WTC11 (cell line): Measurements from ENCODE around the gene FAM135A.

Experiments
- CBFB ChIP-seq: sonication (generic); formaldehyde crosslinking; IDR thresholded peaks from 2 replicates; pipeline ENCODE4 v1.8.1; 2022; ENCODE audit warnings: mild to moderate bottlenecking, low read depth, missing genetic modification reagents
- CREB1 ChIP-seq: sonication (generic); formaldehyde crosslinking; IDR thresholded peaks from 2 replicates; pipeline ENCODE4 v1.8.0; 2023; ENCODE audit warnings: mild to moderate bottlenecking, missing genetic modification reagents
- ZNF121 ChIP-seq: sonication (generic); formaldehyde crosslinking; IDR thresholded peaks from 2 replicates; pipeline ENCODE4 v1.8.0; 2023; ENCODE audit warnings: missing genetic modification reagents
- TF ChIP-seq, protein P1 (sequence below): fragments of 200-600 bp; IDR thresholded peaks from 2 replicates; pipeline ENCODE4 v1.8.0; 2022; ENCODE audit warnings: antibody characterized with exemption
- TF ChIP-seq, protein P2 (sequence below): sonication (generic); formaldehyde crosslinking; IDR thresholded peaks from 2 replicates; pipeline ENCODE4 v1.8.0; 2023; ENCODE audit warnings: missing genetic modification reagents
- TF ChIP-seq, protein P3 (sequence below): sonication (generic); formaldehyde crosslinking; IDR thresholded peaks from 2 replicates; pipeline ENCODE4 v1.8.0; 2022; ENCODE audit warnings: missing genetic modification reagents
- TF ChIP-seq, protein P4 (sequence below): sonication (generic); formaldehyde crosslinking; IDR thresholded peaks from 2 replicates; pipeline ENCODE4 v1.8.1; 2023; ENCODE audit warnings: mild to moderate bottlenecking, missing genetic modification reagents, moderate library complexity
- TF ChIP-seq, protein P5 (sequence below): sonication (generic); formaldehyde crosslinking; conservative IDR thresholded peaks from 2 replicates; pipeline ENCODE4 v1.8.1; 2022; ENCODE audit warnings: mild to moderate bottlenecking, missing genetic modification reagents
- TF ChIP-seq, protein P6 (sequence below): fragments of 250-450 bp; sonication (Bioruptor Pico); IDR thresholded peaks from 2 replicates; pipeline ENCODE4 v2.1.2; 2022; ENCODE audit warnings: mild to moderate bottlenecking, moderate library complexity

DNA sequence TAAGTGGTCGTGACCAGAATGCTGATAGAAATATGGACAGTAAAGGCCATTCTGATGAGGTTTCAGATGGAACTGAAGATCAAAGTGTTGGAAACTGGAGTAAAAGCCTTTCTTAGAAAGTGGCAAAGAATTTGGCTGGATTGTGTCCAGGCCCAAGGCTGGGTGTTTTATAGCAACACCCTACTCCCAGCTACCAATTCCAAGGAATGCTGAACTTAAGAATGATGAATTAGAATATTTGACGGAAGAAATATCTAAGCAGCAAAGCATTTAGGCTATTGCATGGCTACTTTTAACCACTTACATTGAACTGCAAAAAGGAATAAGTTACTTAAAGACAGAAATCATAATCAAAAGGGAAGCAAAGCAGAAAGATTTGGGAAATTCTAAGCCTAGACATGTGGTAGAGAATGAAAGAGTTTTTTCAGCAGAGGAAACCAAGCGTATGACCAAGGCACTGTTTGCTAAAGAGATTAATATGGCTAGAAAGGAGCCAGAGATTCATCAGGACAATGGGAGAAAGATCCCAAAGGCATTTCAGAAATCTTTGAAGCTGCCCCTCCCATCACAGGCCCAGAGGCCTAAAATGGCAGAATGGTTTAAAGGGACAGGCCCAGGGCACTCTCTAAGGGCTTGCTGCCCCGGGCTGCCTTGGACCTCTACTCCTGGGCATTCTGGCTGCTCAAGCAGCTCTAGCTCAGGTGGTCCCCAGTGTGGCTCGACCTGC is 179.2 kb downstream of the FAM135A start:
- TF ChIP-seq ZNF121 (CRISPR knock-in tag) (no peak), CBFB (no peak), CREB1 (CRISPR knock-in tag) (no peak)
- TF ChIP-seq, protein P1, sequence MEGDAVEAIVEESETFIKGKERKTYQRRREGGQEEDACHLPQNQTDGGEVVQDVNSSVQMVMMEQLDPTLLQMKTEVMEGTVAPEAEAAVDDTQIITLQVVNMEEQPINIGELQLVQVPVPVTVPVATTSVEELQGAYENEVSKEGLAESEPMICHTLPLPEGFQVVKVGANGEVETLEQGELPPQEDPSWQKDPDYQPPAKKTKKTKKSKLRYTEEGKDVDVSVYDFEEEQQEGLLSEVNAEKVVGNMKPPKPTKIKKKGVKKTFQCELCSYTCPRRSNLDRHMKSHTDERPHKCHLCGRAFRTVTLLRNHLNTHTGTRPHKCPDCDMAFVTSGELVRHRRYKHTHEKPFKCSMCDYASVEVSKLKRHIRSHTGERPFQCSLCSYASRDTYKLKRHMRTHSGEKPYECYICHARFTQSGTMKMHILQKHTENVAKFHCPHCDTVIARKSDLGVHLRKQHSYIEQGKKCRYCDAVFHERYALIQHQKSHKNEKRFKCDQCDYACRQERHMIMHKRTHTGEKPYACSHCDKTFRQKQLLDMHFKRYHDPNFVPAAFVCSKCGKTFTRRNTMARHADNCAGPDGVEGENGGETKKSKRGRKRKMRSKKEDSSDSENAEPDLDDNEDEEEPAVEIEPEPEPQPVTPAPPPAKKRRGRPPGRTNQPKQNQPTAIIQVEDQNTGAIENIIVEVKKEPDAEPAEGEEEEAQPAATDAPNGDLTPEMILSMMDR, result no peak
- TF ChIP-seq, protein P2, sequence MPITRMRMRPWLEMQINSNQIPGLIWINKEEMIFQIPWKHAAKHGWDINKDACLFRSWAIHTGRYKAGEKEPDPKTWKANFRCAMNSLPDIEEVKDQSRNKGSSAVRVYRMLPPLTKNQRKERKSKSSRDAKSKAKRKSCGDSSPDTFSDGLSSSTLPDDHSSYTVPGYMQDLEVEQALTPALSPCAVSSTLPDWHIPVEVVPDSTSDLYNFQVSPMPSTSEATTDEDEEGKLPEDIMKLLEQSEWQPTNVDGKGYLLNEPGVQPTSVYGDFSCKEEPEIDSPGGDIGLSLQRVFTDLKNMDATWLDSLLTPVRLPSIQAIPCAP (CRISPR knock-in tag), result no peak
- TF ChIP-seq, protein P3, sequence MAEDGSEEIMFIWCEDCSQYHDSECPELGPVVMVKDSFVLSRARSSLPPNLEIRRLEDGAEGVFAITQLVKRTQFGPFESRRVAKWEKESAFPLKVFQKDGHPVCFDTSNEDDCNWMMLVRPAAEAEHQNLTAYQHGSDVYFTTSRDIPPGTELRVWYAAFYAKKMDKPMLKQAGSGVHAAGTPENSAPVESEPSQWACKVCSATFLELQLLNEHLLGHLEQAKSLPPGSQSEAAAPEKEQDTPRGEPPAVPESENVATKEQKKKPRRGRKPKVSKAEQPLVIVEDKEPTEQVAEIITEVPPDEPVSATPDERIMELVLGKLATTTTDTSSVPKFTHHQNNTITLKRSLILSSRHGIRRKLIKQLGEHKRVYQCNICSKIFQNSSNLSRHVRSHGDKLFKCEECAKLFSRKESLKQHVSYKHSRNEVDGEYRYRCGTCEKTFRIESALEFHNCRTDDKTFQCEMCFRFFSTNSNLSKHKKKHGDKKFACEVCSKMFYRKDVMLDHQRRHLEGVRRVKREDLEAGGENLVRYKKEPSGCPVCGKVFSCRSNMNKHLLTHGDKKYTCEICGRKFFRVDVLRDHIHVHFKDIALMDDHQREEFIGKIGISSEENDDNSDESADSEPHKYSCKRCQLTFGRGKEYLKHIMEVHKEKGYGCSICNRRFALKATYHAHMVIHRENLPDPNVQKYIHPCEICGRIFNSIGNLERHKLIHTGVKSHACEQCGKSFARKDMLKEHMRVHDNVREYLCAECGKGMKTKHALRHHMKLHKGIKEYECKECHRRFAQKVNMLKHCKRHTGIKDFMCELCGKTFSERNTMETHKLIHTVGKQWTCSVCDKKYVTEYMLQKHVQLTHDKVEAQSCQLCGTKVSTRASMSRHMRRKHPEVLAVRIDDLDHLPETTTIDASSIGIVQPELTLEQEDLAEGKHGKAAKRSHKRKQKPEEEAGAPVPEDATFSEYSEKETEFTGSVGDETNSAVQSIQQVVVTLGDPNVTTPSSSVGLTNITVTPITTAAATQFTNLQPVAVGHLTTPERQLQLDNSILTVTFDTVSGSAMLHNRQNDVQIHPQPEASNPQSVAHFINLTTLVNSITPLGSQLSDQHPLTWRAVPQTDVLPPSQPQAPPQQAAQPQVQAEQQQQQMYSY (CRISPR knock-in tag), result no peak
- TF ChIP-seq, protein P4, sequence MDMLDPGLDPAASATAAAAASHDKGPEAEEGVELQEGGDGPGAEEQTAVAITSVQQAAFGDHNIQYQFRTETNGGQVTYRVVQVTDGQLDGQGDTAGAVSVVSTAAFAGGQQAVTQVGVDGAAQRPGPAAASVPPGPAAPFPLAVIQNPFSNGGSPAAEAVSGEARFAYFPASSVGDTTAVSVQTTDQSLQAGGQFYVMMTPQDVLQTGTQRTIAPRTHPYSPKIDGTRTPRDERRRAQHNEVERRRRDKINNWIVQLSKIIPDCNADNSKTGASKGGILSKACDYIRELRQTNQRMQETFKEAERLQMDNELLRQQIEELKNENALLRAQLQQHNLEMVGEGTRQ (CRISPR knock-in tag), result no peak
- TF ChIP-seq, protein P5, sequence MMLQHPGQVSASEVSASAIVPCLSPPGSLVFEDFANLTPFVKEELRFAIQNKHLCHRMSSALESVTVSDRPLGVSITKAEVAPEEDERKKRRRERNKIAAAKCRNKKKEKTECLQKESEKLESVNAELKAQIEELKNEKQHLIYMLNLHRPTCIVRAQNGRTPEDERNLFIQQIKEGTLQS, result no peak
- TF ChIP-seq, protein P6, sequence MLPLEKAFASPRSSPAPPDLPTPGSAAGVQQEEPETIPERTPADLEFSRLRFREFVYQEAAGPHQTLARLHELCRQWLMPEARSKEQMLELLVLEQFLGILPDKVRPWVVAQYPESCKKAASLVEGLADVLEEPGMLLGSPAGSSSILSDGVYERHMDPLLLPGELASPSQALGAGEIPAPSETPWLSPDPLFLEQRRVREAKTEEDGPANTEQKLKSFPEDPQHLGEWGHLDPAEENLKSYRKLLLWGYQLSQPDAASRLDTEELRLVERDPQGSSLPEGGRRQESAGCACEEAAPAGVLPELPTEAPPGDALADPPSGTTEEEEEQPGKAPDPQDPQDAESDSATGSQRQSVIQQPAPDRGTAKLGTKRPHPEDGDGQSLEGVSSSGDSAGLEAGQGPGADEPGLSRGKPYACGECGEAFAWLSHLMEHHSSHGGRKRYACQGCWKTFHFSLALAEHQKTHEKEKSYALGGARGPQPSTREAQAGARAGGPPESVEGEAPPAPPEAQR (CRISPR knock-in tag), result no peak
